Measurements from ENCODE around the gene SLC8A3. TPM values are rescaled to one million over a fixed set of nuclear protein-coding genes. Genes with fewer than 3 reads are reported as not detected.

The SLC8A3 gene
- total and polyA plus RNA-seq, 2 donors (not counting 3 experiments of a cell fraction or from before 2014, with no cell fraction given) = not detected

DNA sequence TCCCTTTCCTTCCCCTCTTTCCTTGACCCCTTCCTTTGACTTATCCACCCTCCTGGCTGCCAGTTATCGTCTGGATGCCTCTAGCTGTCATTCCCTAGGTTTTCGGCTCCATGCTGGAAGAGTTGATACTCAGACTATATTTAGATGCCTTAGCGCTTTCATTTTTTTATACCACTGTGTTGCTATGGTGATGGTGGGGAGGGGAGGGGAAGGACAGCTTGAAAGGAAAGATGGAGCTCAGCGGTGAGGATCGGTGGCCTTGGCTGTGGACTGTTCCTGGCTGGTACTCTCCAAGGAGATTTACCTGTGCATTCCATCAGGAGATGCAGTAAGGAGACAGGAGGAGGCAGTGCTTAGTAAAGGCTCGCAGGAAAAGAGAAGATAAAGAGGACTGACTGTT, 108.7 kb downstream of the SLC8A3 start:
- Histone ChIP-seq H3K79me2 (ENCODE audit: control insufficient read depth, insufficient read depth, low read length) (no peaks in the 10 kb centered on the region), H3K27ac (ENCODE audit: insufficient read depth, low read depth, low read length) (no peak overlapping the region), H4K20me1 (replicated peaks; ENCODE audit: control insufficient read depth, extremely low read depth, insufficient read depth, low read length) (no peaks in the 10 kb centered on the region), H3K9ac (replicated peaks; ENCODE audit: extremely low read depth, insufficient read depth, low read length) (no peak overlapping the region), H3K27me3 (ENCODE audit: control insufficient read depth in 2 of 2, insufficient read depth in 2 of 2, low read length in 2 of 2) (no peaks in the 10 kb centered on the region), H3K36me3 (ENCODE audit: control insufficient read depth in 2 of 2, extremely low read depth in 1 of 2, insufficient read depth in 2 of 2, low read length in 2 of 2) (no peaks in the 10 kb centered on the region), H3K9me3 (replicated peaks; ENCODE audit: control insufficient read depth, insufficient read depth, low read length) (no peaks in the 10 kb centered on the region), H2AFZ (ENCODE audit: low read depth, low read length) (no peak overlapping the region), H3K4me1 (ENCODE audit: control insufficient read depth, extremely low read depth, insufficient read depth, low read length) (no peaks in the 10 kb centered on the region), H3K4me3 (replicated peaks in 1 of 3; ENCODE audit: insufficient read depth in 1 of 3, low read depth in 1 of 3, low read length in 3 of 3) (no peak overlapping the region), H3K9me1 (replicated peaks; ENCODE audit: control insufficient read depth, extremely low read depth, insufficient read depth, low read length) (no peaks in the 10 kb centered on the region), H3K4me2 (ENCODE audit: insufficient read depth, low read length) (no peak overlapping the region)
- no peak for FAIRE-seq
- TF ChIP-seq POLR2AphosphoS5 (IDR thresholded peaks at IDR 0.05; ENCODE audit: insufficient read depth, low read depth, low read length) = no peak
- no peak for TF ChIP-seq FOS (IDR thresholded peaks at IDR 0.05; ENCODE audit: borderline replicate concordance, insufficient read depth, low read length)
- TF ChIP-seq, protein P1, sequence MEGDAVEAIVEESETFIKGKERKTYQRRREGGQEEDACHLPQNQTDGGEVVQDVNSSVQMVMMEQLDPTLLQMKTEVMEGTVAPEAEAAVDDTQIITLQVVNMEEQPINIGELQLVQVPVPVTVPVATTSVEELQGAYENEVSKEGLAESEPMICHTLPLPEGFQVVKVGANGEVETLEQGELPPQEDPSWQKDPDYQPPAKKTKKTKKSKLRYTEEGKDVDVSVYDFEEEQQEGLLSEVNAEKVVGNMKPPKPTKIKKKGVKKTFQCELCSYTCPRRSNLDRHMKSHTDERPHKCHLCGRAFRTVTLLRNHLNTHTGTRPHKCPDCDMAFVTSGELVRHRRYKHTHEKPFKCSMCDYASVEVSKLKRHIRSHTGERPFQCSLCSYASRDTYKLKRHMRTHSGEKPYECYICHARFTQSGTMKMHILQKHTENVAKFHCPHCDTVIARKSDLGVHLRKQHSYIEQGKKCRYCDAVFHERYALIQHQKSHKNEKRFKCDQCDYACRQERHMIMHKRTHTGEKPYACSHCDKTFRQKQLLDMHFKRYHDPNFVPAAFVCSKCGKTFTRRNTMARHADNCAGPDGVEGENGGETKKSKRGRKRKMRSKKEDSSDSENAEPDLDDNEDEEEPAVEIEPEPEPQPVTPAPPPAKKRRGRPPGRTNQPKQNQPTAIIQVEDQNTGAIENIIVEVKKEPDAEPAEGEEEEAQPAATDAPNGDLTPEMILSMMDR (IDR thresholded peaks at IDR 0.05; ENCODE audit: extremely low read depth in 1 of 2, insufficient read depth in 1 of 2, low read depth in 1 of 2, low read length in 2 of 2) = no peak
- TF ChIP-seq POLR2A (IDR thresholded peaks at IDR 0.05; ENCODE audit: low read depth, low read length) = no peak
- TF ChIP-seq GATA2 (IDR thresholded peaks at IDR 0.05; ENCODE audit: insufficient read depth, insufficient read length, low read depth, low read length) = no peak
- TF ChIP-seq EZH2 (IDR thresholded peaks at IDR 0.05; ENCODE audit: borderline replicate concordance, low read depth, low read length, severe bottlenecking) = no peak
- no peak for TF ChIP-seq MYC (IDR thresholded peaks at IDR 0.05; ENCODE audit: low read depth, low read length)
- TF ChIP-seq JUN (IDR thresholded peaks at IDR 0.05; ENCODE audit: borderline replicate concordance, insufficient read depth, insufficient read length, low read depth) = no peak
- TF ChIP-seq, protein P2, sequence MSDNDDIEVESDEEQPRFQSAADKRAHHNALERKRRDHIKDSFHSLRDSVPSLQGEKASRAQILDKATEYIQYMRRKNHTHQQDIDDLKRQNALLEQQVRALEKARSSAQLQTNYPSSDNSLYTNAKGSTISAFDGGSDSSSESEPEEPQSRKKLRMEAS (IDR thresholded peaks at IDR 0.05; ENCODE audit: insufficient read depth, insufficient read length) = no peak
- ChIA-PET POLR2A (no interaction called here), CTCF (no interaction called here)
- BruUV-seq (replicated peaks) = no TSS peak
- dilution Hi-C loops (cut with MboI; ENCODE audit: extremely low pct_ligation_motif_present, low sequenced_read_pairs) = no loop called here
- intact Hi-C loops (cut with micrococcal nuclease) = loop anchor here (10.0 kb wide), 1 partner anchor 325 kb away; no protein-coding TSS in a partner anchor
- no peak for DNase-seq (ENCODE audit: low read depth, low spot score)

Data from endothelial cell of umbilical vein (primary cell).